GM19452 (cell line): Measurements from ENCODE around the gene CUTA.

Experiments
- ATAC-seq: cut with Tn5 transposase; IDR thresholded peaks from one replicate; pipeline ENCODE4 v1.9.1; 2021; ENCODE audit not compliant: unreplicated experiment

The CUTA gene, protein sequence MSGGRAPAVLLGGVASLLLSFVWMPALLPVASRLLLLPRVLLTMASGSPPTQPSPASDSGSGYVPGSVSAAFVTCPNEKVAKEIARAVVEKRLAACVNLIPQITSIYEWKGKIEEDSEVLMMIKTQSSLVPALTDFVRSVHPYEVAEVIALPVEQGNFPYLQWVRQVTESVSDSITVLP

DNA sequence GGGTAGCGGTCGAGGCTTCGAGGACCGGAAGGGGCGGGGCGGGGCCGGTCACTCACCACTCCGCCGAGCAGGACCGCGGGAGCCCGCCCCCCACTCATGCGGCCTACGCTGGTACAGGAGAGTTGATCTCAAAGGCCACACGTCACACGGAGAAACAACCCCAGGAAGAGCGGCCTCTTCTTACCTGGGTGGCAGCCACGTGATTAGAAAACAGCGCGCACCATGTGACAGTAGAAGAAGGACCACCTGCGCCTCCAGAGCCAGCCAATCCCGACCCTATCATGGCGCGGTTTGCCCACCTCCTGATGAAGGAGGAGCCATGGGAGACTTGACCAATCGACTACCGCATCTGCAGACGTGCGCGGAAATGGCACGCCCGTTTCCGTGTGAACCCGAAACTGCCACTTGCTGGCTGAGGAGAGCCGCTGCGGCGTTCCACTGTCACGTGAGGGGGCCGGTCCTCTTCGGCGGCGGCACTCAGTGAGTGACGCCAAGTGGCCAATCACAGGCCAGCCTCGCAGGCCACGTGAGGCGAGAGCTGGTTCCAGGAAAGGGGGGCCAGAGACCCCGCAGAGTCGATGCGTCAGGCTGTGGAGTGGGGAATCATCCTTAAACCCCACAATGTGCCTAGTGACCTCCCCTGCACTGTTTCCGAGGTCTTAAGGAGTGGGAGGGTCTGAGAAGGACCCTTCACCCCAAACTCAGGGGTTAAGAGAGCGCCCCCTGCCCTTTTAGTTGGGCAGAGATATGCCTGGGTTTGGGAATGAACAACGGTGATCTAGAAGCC, at the start of gene CUTA:
Gene CUTA, minus strand, starts transcription at position 205 of the 787 bp plus-strand sequence. Its CDS starts 107 bp downstream, at position 98.
- ATAC-seq: peak; percentile 88

DNA sequence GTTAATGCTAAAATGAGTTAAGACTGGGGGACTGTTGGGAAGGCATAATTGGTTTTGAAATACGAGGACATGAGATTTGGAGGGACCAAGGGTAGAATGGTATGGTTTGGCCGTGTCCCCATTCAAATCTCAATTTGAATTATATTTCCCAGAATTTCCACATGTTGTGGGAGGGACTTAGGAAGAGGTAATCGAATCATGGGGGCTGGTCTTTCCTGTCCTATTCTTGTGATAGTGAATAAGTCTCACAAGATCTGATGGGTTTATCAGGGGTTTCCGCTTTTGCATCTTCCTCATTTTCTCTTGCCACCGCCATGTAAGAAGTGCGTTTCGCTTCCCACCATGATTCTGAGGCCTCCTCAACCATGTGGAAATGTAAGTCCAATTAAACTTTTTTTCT, 49.2 kb upstream of the CUTA start:
- no peak for ATAC-seq

DNA sequence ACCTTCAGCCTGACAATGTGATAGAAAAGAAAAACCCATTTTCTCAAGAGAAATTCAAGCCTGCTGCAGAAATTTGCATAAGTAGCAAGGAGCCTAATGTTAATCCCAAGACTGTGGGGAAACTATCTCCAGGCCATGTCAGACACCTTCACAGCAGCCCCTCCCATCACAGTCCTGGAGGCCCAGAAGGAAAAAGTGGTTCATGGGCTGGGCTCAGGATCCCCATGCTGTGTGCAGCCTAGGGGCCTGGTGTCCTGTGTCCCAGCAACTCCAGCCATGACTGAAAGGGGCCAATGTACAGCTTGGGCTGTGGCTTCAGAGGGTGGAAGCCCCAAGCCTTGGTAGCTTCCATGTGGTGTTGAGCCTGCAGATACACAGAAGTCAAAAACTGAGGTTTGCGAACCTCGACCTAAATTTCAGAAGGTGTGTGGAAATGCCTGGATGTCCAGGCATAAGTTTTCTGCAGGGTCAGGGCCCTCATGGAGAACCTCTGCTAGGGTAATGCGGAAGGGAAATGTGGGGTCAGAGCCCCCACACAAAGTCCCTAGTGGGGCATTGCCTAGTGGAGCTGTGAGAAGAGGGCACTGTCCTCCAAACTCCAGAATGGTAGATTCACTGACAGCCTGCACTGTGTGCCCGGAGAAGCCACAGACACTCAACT, 48.3 kb upstream of the CUTA start:
- no peak for ATAC-seq

DNA sequence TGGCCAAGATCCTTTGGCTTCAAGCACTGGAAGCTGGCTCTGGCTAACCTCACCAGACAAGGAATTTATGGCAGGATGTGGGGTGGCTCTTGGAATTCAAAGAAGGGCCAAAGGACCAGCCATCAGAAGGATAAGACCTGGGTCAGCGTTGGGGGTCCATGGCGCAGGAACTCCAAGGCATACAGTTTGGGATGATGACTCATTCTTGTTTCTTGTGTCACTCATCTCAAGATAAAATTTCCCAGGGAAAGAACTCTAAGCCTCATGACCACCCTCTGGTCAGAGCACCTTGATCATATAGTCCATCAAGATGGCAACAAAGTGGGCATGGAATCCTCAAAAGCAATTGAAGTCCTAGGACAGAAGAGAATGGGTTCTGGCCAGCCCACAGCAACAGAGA, 41.3 kb upstream of the CUTA start:
- no peak for ATAC-seq

DNA sequence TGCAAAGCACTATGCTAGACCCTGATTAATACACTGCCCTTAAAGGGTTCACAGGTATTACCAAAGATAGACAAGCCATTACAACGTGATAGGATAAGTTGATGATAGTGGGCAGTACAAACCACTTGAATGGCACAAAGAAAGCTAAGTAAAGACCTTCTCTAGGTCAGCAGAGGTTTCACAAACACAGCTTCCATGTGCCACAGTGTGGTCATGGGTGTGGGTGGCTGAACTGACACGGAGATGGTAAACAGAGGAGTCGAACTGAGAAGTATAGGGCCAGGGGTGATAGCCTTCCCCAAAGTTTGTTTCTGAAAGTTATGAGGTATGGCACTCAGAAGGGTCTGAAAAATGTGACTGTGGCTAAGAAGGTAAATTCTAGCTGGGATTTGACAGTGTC, 40.8 kb upstream of the CUTA start:
- ATAC-seq: no peak

DNA sequence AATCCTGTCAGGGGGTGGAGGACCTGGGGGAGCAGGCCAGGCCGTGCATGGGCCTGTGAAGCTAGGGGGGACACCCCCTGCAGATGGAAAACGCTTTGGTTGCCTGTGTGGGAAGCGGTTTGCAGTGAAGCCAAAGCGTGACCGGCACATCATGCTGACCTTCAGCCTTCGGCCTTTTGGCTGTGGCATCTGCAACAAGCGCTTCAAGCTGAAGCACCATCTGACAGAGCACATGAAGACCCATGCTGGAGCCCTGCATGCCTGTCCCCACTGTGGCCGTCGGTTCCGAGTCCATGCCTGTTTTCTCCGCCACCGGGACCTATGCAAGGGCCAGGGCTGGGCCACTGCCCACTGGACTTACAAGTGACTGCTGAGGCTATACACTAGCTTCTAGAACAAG, 38.2 kb upstream of the CUTA start:
- ATAC-seq: no peak

DNA sequence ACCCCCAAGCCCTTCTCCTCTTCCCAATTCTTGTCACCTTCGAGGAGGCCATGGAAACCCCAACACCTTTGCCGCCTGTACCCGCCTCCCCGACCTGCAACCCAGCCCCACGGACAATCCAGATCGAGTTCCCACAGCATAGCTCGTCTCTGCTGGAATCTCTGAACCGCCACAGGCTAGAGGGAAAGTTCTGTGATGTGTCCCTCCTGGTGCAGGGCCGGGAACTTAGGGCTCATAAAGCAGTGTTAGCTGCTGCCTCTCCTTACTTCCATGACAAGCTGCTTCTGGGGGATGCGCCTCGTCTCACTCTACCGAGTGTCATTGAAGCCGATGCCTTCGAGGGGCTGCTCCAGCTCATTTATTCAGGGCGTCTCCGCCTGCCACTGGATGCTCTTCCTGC, 37.1 kb upstream of the CUTA start:
- no peak for ATAC-seq

DNA sequence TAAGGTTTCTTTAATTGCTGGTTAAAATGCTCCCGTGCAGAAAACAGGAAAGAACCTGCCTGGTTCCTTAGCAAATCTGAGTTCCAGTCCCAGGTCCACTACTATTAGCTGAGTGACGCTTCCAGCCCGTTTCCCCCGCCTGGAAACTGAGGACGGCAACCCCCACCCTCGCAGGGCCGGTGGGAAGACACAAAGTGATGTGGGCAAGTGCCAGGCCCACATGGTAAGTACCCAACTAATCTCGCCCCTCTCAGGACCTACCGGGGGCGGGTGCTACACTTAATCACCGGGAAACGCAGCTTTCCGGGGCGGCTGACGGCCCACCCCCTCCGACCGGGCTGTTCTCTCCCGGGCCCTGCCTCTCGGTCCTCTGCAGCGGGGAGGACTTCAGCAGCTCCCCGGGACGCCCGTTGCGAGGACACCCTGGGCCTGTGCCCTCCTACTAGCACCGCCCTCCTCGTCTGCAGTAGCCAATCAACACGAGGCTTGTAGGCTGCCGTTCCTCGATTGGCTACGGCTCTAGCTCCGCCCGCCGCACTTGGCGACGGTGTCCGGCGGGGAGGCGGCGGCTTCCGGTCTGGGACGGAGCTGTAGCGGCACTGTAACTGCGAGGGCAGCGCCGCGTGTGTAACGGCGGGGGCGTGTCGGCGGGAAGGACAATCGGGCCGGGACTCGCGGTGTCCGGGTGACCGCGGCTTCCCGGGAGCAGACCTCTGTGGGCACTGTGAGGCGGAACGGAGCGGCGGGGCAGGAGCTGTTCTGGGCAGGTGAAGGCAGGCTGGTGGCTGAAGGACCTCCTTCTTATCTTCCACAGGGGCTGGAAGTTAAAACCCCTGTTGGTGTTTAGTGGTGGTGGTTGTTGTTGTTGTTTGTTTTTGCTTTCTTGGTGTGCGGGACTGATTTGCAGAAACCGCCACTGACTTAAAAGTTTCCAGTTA, 36.4 kb upstream of the CUTA start, which contains the start of gene ZBTB9:
Gene ZBTB9, plus strand, starts transcription at position 568 of the 938 bp plus-strand sequence. CDS start 525 bp downstream, outside the sequence.
- ATAC-seq: peak; percentile 100

DNA sequence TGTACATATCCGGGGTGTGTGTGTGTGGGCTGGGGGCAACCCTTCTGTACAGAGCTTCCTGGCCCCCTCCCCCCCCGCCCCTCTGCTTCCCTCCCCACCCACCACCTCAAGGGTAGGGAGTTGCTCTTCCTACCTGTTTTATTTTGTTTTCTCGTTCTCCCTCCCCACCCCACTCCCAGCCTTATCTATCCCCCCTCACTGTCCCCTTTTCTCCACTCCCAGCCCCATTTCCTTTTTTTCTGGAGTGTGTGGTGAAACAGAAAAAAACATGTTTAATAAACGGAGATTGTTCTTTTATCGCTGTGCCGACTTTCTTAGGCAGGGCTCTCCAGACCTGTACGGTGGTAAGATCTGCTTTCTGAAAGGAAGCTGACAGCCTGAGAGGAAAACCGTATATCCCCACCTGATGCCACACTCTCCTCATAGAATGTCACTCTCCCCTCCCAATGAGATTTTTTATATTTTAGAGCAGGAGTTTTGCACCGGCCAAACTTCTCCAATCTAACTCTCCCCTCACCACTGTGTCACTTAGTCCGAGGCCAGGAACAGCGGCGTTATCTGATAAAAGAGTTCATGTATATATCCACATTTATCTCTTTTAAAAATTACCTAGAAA, 35.6 kb upstream of the CUTA start:
- no peak for ATAC-seq

DNA sequence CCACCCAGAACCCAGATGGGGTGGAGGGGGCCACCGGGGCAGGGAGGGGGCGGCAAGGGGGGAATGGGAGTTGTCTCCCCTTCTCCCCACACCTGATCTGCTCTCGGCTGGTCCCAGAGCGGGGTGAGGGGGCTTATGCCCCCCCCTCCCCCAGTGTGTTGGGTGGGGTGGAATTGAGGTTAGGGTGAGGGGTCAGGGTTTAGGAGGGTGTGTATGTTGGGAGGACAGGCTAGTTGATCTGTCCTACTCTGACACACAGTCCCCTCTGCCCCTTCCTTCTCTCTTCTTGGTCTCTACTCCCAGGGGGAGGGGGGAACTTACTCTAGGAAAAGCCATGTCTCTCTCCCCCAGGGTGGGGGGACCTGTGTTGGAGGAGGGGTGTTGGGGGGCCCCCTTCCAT, 34.6 kb upstream of the CUTA start:
- ATAC-seq: no peak

DNA sequence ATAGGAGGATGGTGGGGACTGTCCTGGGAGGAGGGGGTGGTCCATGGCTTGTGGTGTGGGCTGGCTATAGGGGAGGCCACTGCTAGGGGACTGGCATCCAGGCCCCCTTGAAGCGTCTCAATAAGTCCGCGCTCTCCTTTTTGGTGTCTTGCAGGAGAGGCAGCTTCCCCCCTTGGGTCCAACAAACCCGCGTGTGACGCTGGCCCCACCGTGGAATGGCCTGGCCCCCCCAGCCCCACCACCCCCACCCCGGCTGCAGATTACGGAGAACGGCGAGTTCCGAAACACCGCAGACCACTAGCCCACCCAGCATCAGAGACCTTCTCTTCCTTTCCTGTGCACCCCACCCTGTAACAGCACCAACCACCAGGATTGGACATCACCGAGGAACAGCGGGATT, 33.7 kb upstream of the CUTA start:
- no peak for ATAC-seq

DNA sequence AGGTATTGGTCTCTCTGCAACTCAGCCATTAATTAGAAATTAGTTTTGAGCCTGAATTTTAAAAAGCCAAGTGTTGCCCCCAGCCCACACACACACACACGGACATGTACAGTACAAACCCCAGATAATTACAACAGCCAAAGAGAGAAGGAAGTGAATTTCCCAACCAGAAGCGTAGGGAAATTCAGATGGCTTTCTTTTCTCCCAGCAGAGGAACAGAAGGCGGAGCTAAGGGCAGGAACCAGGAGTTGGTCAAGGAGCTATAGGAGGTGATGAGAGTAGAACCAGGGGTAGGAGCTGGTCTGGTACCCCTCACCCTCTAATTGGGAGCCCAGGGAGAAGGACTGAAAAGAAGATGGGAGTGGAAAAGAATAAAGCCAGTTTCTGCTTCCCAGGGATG, 32.5 kb upstream of the CUTA start:
- no peak for ATAC-seq

DNA sequence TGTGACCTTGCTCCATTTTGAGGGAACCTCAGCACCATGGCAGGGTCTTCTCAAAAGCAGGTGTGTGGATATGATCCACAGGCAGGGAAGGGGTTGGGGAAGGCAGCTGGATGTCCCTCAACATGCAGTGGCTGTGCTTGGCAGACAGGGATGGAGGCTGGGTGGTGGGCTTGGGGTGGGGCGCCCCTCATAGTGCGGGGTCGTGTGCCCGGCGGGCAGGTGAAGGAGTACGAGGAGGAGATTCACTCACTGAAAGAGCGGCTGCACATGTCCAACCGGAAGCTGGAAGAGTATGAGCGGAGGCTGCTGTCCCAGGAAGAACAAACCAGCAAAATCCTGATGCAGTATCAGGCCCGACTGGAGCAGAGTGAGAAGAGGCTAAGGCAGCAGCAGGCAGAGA, 28.4 kb upstream of the CUTA start:
- ATAC-seq: no peak

DNA sequence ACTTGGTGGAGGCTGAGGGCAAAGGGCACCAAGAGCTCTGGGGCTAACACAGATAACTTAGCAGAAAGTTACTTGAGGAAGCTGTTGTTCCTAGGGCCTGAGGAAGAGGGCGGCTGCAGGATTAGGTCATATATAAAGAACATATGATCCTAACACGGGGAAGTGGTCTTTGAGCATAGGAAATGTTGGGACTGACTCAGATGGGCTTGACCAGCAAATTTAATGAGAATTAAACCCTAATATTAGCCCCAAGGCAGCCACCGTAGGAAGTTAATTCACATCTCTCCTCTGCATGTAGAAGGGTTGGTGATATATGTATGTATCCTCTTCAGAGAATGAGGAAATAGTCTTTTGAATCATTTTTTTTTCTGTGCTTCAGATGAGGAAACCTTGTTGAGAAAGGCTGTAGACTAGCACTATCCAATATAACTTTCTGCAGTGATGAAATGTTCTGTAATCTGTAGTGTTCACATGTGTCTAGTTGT, 27.3 kb upstream of the CUTA start:
- ATAC-seq: no peak

DNA sequence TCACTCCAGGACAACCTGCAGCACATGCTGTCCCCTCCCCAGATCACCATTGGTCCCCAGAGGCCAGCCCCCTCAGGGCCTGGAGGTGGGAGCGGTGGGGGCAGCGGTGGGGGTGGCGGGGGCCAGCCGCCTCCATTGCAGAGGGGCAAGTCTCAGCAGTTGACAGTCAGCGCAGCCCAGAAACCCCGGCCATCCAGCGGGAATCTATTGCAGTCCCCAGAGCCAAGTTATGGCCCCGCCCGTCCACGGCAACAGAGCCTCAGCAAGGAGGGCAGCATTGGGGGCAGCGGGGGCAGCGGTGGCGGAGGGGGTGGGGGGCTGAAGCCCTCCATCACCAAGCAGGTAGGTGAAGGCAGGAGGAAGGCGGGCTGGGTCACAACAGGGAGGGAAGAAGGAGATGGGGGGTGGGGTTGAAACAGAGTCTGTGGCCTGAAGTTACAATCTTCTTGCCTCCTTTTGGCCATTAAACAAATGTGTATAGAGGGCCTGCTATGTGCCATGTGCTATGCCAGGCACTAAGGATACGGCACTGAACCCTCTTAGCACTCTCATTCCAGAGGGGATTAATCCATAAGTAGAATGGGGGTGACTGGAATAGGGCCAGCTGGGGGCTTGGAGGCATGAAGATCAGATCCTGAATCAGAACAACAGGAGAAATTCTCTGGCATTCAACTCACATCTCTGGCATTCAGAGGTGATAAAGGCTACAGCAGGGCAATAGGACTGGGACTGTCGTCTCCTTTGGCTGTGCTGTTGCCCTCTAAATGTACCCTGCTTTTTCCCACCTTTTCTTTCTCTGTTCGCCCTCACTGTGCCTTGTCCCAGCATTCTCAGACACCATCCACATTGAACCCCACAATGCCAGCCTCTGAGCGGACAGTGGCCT, 26.0 kb upstream of the CUTA start:
- ATAC-seq: no peak

DNA sequence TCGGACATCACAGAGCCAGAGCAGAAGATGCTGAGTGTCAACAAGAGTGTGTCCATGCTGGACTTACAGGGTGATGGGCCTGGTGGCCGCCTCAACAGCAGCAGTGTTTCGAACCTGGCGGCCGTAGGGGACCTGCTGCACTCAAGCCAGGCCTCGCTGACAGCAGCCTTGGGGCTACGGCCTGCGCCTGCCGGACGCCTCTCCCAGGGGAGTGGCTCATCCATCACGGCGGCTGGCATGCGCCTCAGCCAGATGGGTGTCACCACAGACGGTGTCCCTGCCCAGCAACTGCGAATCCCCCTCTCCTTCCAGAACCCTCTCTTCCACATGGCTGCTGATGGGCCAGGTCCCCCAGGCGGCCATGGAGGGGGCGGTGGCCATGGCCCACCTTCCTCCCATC, 25.1 kb upstream of the CUTA start:
- ATAC-seq: no peak

DNA sequence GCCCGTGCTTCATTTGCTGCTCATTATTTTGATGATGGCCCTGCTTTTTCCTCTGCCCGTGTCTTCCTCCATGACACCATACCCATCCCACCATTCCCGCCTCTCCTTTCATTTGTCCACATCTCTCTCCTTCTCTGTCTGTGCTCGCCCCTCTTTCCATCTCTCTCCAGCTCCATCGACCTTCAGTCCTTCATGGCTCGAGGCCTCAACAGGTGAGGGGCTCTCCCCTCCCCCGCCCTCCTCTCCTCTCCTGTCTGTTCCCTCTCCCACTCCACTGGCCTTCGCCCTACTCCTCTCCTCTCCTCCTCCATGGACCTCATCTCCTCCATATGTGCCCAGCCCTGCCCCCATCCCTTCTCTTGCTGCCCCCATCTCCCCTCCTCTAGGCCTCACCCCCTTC, 24.4 kb upstream of the CUTA start:
- no peak for ATAC-seq

DNA sequence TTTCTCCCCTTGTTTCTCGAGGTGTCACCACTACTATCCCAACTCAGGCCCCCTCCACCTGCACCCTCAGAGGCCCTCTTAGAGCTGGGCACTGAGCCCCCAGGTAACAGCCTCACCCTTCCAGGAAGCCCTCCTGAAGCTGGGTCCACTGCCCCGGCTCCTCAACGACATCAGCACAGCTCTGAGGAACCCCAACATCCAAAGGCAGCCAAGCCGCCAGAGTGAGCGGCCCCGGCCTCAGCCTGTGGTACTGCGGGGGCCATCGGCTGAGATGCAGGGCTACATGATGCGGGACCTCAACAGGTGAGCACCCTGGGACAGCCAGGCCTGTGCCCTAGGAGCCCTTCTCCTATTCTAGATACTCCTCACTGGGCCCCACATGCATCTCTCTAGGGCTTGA, 23.6 kb upstream of the CUTA start:
- ATAC-seq: no peak

DNA sequence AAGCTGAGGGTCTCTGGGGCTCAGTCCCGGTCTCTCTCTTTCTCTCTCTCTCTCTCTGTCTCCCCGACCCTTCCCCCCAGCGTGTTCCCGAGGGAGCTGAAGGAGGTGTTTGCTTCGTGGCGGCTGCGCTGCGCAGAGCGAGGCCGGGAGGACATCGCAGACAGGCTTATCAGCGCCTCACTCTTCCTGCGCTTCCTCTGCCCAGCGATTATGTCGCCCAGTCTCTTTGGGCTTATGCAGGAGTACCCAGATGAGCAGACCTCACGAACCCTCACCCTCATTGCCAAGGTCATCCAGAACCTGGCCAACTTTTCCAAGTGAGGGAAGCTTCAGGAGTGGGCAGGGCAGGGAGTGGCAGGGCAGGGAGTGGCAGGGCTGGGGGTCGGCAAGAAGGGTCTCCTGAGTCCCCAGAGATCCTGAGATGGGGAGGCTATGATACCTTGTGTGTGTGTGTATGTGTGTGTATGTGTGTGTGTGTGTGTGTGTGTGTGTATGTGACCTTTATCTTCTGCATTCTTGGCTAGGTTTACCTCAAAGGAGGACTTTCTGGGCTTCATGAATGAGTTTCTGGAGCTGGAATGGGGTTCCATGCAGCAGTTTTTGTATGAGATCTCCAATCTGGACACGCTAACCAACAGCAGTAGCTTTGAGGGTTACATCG, 22.9 kb upstream of the CUTA start:
- no peak for ATAC-seq
